Measurements from ENCODE around the gene CRYM. TPM values are rescaled to one million over a fixed set of nuclear protein-coding genes. Genes with fewer than 3 reads are reported as not detected.
"Not testable (repeated sequence)": the region's sequence is repeated elsewhere in the genome, so short reads cannot be mapped to it uniquely, and the experiment has no call there.

Gene CRYM
- total RNA-seq, 1 experiment from 2014 or later = 12.9 TPM

GRCh38 chr16:21326459-21326858 is 48.4 kb upstream of the CRYM start:
- DNase-seq (ENCODE audit: low spot score) = no peak
- TF ChIP-seq NR2C2 (CRISPR knock-in tag; IDR thresholded peaks at IDR 0.05) (no peak), E2F5 (CRISPR knock-in tag; IDR thresholded peaks at IDR 0.05) (no peak), OVOL2 (CRISPR knock-in tag; IDR thresholded peaks at IDR 0.05; ENCODE audit: borderline replicate concordance) (no peak), TEAD4 (CRISPR knock-in tag; IDR thresholded peaks at IDR 0.05) (no peak), JUN (CRISPR knock-in tag; IDR thresholded peaks at IDR 0.05) (no peak), ESRRA (CRISPR knock-in tag; IDR thresholded peaks at IDR 0.05; ENCODE audit: borderline replicate concordance) (no peak), ZNF219 (CRISPR knock-in tag; IDR thresholded peaks at IDR 0.05; ENCODE audit: borderline replicate concordance) (no peak), CBFB (CRISPR knock-in tag; IDR thresholded peaks at IDR 0.05; ENCODE audit: low read depth) (no peak), NFE2L1 (CRISPR knock-in tag; IDR thresholded peaks at IDR 0.05) (no peak)
- TF ChIP-seq, protein P1, sequence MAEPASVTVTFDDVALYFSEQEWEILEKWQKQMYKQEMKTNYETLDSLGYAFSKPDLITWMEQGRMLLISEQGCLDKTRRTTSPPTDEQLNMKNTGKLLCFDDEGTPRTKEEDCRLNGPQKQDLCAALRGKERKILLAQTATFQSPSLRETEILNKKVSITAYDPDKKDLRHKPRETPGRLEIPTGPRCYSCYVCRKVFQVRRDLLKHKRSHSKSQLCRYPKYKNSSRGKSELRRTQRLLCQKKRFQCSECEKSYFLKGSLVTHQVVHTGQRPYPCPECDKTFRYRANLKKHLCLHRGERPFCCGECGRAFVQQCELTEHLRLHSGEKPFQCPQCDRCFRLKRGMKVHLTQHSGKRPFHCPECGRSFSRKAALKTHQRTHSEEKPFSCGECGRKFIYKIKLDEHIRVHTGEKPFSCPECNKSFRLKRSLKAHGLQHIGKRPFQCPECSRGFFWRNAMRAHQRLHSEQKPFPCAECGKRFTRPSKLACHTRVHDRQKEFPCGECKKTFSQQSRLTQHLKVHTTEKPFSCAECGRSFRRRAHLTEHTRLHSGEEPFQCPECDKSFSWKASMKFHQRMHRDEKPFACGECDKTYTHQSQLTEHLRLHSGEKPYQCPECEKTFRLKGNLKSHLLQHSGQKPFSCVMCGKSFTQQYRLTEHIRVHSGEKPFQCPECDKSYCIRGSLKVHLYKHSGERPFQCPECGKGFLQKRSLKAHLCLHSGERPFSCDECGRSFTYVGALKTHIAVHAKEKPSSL (CRISPR knock-in tag; conservative IDR thresholded peaks at IDR 0.05) = no peak
- ChIA-PET POLR2A (no interaction called here), CTCF (no interaction called here)
- H3K27ac Mint-ChIP-seq = no peak overlapping the region
- no peak overlapping the region for H3K4me3 Mint-ChIP-seq
- no peak for ATAC-seq
- peaks cover 24% of the 10 kb centered on the region for H3K9me3 Mint-ChIP-seq
- H3K4me1 Mint-ChIP-seq = peaks cover 8% of the 10 kb centered on the region
- peaks cover 24% of the 10 kb centered on the region for H3K36me3 Mint-ChIP-seq
- H3K27me3 Mint-ChIP-seq (ENCODE audit: low read depth) = no peaks in the 10 kb centered on the region

GRCh38 chr16:21324267-21324666 is 46.2 kb upstream of the CRYM start:
- TF ChIP-seq ATF6 (CRISPR knock-in tag; IDR thresholded peaks at IDR 0.05) = no peak
- no peak for TF ChIP-seq IRF1 (CRISPR knock-in tag; IDR thresholded peaks at IDR 0.05)
- no peak for TF ChIP-seq ZNF138 (CRISPR knock-in tag; conservative IDR thresholded peaks at IDR 0.05)
- TF ChIP-seq JUN (CRISPR knock-in tag; IDR thresholded peaks at IDR 0.05) = no peak
- TF ChIP-seq OVOL2 (CRISPR knock-in tag; IDR thresholded peaks at IDR 0.05; ENCODE audit: borderline replicate concordance) = no peak
- Mint-ChIP-seq H3K27ac (no peak overlapping the region), H3K4me3 (no peak overlapping the region), H3K27me3 (ENCODE audit: low read depth) (no peaks in the 10 kb centered on the region; the same call in 1 of the 2 replicates), H3K9me3 (peaks cover 37% of the 10 kb centered on the region), H3K36me3 (peaks cover 28% of the 10 kb centered on the region), H3K4me1 (peaks cover 8% of the 10 kb centered on the region)
- no peak for DNase-seq (ENCODE audit: low spot score)
- ChIA-PET POLR2A (no interaction called here), CTCF (interaction anchor here (2.8 kb wide), 1 partner anchor 23 kb away, joined by 8 read pairs; no protein-coding TSS in a partner anchor)
- ATAC-seq = no peak

- POLR2A ChIA-PET; H3K27me3 Mint-ChIP-seq (ENCODE audit: low read depth); H3K4me3 Mint-ChIP-seq; ATAC-seq; H3K36me3 Mint-ChIP-seq; DNase-seq (ENCODE audit: low spot score); H3K4me1 Mint-ChIP-seq; H3K27ac Mint-ChIP-seq: not testable (repeated sequence)
- CTCF ChIA-PET = interaction anchor here (2.8 kb wide), 1 partner anchor 21 kb away, joined by 8 read pairs; no protein-coding TSS in a partner anchor
- H3K9me3 Mint-ChIP-seq = peaks cover 17% of the 10 kb centered on the region
Measured at GRCh38 chr16:21322251-21322650, 44.2 kb upstream of the CRYM start.

DNA sequence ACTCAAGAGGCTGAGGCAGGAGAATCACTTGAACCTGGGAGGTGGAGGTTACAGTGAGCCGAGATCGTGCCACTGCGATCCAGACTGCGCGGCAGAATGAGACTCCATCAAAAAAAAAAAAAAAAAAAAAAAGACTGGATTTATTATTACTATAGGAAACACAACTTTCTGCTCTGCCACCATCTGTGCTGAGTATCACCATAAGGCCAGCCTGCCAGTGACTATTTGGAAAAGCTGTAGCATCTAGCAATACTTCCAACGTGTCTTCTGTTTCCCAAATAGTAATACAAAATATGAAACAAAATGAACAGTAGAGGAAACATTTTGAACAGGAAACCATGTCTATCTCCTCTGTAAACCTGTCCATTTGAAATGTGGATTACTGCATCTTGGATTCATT is 43.6 kb upstream of the CRYM start:
- CTCF ChIA-PET = no interaction called here
- no peak for TF ChIP-seq FOXK1 (CRISPR knock-in tag; IDR thresholded peaks at IDR 0.05)
- no peak for TF ChIP-seq ZNF121 (CRISPR knock-in tag; IDR thresholded peaks at IDR 0.05)
- TF ChIP-seq OVOL2 (CRISPR knock-in tag; IDR thresholded peaks at IDR 0.05; ENCODE audit: borderline replicate concordance) = no peak
- no peak for TF ChIP-seq ZNF317 (CRISPR knock-in tag; IDR thresholded peaks at IDR 0.05; ENCODE audit: borderline replicate concordance, low read depth)
- TF ChIP-seq, protein P2, sequence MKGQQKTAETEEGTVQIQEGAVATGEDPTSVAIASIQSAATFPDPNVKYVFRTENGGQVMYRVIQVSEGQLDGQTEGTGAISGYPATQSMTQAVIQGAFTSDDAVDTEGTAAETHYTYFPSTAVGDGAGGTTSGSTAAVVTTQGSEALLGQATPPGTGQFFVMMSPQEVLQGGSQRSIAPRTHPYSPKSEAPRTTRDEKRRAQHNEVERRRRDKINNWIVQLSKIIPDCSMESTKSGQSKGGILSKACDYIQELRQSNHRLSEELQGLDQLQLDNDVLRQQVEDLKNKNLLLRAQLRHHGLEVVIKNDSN (CRISPR knock-in tag; IDR thresholded peaks at IDR 0.05) = no peak
- TF ChIP-seq ATF6 (CRISPR knock-in tag; IDR thresholded peaks at IDR 0.05) = no peak
- no peak for TF ChIP-seq CTCF (IDR thresholded peaks at IDR 0.05)

More for the DNA sequence above, 43.6 kb upstream of the CRYM start:
- H3K36me3 Mint-ChIP-seq = peaks cover 6% of the 10 kb centered on the region
- peaks cover 5% of the 10 kb centered on the region for H3K4me1 Mint-ChIP-seq
- no peaks in the 10 kb centered on the region; the same call in 1 of the 2 replicates for H3K27me3 Mint-ChIP-seq (ENCODE audit: low read depth)
- no peak overlapping the region for H3K27ac Mint-ChIP-seq
- no peak for ATAC-seq
- no peak overlapping the region for H3K4me3 Mint-ChIP-seq
- peaks cover 13% of the 10 kb centered on the region for H3K9me3 Mint-ChIP-seq
- POLR2A ChIA-PET = no interaction called here
- DNase-seq (ENCODE audit: low spot score) = no peak

All from WTC11 (cell line).